ENCODE data around the gene GGCT.
A peak's percentile ranks its signal among the peaks of the same experiment; 100 is the strongest.

GGCT gene

DNA sequence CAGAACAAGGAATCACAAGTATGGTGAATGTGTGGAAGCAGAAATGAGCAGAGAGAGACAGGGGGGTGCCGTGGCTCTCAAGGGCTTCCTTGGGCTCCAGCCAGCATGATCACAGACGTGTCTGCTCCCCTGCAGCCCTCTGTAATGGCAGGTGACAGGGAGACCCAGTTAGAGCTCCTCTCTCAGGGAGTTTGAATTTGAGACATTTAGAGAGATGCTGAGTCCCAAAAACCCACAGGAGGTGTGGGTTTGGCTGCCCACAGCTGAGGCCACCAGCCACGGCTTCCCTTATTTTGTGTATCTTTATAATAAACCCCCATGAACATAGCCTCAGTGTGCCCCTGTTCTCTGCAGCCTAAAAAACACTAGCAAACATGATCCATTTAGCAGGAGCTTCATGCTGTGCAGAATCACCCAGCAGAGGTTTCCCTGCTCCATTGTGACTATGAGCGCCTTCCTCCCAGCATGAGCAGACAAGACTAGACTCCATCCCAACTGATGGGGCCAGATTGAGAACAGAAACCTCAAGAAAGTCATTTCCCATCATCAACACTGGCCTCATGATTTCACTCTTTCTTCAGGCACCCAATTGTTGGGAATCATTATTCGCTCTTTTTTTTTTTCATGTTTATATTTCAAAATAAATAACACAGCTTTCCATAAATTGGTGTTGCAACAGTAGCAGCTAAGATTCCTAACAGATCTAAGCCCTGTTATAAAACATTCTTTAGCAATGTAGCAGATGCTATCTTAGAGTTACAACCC is 39.4 kb downstream of the GGCT start:
- no peak for DNase-seq

DNA sequence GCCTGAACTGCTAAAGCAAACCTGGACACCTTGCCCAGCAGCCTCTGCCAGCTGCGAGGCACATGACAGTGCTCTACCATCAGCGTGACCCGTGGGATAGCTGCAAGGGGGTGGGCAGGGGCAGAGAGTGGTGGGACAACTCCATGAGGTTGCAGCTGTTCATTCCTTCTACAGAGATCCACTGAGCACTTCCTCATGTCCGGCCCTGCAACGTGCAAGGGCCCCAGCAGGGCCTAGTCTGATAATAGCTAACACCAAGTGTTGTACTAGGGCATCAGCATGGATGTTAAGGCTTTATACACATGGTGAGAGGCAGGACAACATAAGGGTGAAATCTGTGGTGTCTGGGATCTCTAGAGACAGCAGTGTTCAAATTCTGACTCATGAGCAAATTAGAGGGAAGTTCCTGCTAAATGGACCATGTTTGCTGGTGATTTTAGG is 40.4 kb downstream of the GGCT start:
- DNase-seq: no peak

- DNase-seq: no peak
These were observed 41.1 kb downstream of the GGCT start for GRCh38 chr7:30463405-30464145.

- no peak for DNase-seq
These were observed 42.5 kb downstream of the GGCT start for GRCh38 chr7:30462179-30462578.

- DNase-seq: no peak
These were observed 44.4 kb downstream of the GGCT start for GRCh38 chr7:30460246-30460633.

DNA sequence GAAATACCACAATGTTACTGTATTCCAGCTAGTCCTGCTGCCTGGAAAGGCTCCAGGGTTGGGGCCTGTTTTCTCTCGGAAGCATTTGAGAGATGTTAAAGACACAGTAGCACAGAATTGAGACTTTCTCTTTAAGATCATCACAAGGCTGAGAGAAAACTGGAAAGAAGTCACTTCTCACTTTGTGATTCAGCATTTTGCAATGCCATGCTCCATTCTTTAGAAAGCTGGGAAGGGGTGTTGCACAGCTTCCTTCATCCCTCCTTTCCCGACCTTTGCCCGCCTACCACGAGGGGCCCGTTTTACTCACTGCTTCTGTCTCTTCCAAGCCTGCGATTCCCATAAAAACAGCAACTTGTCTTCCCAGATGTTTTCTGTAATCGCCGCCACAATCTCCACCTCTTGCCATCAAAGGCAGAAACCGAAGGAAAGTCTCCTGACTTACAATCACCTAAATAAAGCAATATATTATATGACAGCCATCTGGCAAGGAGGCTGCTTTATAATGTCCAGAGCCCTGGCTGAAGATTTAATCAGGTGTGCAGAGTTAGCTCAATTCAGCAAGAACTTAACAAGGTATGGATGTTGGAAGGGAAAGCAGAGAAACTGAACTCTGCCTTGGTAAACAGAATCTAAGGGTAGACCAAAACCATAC is 44.9 kb downstream of the GGCT start:
- DNase-seq: peak in 1 of 56 donors; percentile 15

DNA sequence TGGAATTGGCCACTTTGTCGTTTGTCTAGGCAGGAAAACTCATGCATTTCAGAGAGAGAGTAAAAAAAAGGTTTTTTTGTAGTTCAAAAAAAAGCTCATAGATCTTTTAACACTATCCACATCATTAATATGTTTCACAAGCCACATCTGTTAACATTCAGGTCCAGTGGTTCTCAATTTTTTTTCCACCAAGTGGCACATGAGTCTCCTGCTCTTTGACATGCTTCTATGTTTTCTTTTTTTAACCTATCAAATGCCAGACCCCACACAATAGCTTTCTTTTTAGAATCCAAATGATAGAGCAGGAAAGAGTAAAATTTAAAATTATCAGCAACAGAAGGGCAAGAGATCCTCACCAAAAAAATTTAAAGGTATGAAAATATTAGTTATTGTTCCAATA is 46.3 kb downstream of the GGCT start:
- DNase-seq: no peak

GRCh38 chr7:30453921-30454320 is 50.7 kb downstream of the GGCT start:
- no peak for DNase-seq

DNA sequence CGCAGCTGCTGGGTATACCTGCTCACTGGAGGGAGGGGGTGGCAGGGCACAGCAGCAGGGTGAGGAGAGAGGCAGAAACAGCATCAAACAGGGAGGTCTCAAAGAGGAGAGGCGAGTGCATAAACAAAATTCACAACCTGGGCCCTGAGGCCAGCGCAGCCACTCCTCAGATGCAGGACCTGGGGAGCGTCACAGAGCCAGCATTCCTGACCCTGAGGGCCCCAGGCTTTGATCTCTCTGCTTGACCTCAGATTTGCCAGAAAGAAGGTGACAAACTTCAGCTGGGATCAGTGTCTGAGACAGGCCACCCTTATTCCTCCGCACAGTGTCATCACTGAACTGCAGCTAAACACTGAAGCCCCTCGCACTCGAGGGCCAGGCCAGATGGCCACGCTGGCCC is 51.6 kb downstream of the GGCT start:
- DNase-seq: no peak

GRCh38 chr7:30452280-30452930 is 52.2 kb downstream of the GGCT start:
- DNase-seq: no peak

- DNase-seq: no peak
These were observed 52.9 kb downstream of the GGCT start for GRCh38 chr7:30451539-30452279.

DNA sequence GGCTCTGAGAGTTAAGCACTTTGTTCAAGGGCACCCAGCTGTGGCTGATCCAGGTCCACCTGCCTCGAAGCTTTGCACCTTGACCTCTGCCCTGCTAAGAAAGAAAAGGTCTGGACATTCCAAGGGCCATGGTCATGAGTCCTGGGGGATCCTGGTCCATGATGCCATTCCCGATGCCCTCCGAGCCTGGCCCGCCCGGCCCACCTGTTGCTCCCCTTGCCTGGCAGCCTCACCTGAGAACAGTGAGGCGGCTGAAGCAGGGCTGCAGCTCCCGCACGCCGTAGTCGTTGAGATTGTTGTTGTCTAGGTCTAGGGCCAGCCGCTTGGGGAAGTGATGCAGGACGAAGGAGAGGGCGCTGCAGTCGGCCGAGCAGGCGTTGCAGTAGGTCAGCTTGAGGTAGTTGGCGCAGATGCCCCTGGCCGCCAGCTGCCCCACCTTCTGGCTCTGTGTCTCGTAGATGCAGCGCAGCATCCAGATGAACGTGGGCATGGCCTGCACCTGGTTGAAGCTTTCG is 53.6 kb downstream of the GGCT start:
- DNase-seq: no peak

DNA sequence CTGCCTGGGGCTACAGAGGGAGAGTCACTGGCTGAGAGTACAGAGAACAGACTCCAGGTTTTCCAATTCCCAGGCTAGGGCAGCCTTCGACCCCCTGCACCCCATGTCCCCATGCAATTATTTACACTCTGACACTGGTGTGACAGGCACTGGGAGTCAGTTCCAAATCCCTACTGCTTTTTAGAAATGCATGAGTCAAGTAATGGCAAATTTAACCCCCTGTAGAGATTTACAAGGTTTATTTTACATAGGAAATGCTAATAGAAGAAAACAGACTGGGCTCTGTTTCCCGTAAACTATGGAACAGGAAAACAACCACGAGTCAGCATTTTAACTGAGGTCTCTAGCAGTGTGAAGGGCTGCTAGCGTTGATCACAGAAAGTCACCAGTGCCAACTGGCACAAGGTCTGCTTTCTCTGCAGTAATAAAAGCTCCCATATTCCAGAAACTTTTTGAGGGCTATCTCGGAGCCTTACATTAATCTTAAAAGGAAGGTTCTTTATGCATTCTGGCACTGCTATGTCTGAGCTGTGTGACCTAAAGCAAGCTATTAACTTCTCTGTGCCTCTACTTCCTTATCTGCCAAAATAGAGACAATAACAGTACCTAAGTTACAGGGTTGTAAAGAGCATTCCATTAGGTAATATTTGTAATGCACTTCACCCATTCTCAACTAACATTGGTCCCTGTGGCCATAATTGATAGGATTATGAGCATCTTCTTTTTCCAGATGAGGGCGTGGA is 54.2 kb downstream of the GGCT start:
- DNase-seq: no peak

- DNase-seq: no peak
These were observed 56.0 kb downstream of the GGCT start for GRCh38 chr7:30448461-30449189.

DNA sequence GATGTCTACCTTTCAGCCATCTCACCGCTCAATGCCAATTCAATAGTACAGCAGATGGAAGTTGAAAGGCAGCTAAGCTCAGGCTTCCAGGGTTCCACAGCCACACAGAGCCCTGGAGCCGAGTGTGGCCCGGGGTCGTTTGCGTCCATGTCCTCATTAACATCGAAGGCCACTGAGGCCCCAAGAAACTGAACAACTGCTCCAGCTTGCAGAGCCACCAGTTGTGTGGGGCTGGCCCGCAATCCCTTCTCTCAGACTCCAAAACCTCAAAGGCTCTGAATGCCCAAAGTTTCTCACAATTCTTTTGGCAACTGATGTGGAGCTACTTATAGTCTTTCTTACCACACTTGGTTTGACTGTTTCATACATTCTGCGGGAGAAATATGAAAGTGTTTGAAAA is 57.2 kb downstream of the GGCT start:
- DNase-seq: no peak

All from nucleus accumbens (tissue), 56 donors.